Stimulated activated CD4-positive, alpha-beta T cell treated with anti-CD3 and anti-CD28 coated beads, Interleukin-1b, Interleukin-23, amount 100 ng/mL, for 4 hours (primary cell): Measurements from ENCODE around the gene DPY19L2.
"Not testable (repeated sequence)": the region's sequence is repeated elsewhere in the genome, so short reads cannot be mapped to it uniquely, and the experiment has no call there.

Source experiments
- DNase-seq, 2 donors: peaks; one replicate each; pipeline ENCODE4 v3.0.0-alpha.2; 2020; ENCODE audit warnings: low read depth in 2 of 2

The DPY19L2 gene

GRCh38 chr12:63663005-63663404 is 5.3 kb downstream of the DPY19L2 start:
- DNase-seq: not testable (repeated sequence)

DNA sequence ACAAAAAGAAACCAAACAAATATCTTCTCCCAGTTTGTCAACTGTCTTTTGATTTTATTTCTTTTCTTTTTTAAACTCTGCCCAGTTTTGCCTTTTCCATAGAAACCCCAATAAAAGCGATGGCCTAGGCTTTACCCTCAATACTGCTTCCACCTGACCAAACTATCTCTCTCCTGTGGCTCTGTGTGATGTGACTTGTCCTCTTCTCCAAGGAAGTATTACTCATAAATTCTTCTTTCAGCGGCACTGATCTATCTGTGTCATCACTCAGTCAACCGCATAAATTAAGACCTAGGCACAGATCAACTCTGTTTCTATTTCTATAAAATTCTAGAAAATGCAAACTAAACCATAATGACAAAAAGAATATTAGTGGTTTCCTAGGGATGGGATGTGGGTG is 9.8 kb downstream of the DPY19L2 start:
- DNase-seq: not testable (repeated sequence)

GRCh38 chr12:63656407-63656806 is 11.9 kb downstream of the DPY19L2 start:
- DNase-seq: not testable (repeated sequence)

- not testable (repeated sequence) for DNase-seq
These were observed 12.6 kb downstream of the DPY19L2 start for GRCh38 chr12:63655543-63656257.

- DNase-seq: not testable (repeated sequence)
These were observed 13.8 kb downstream of the DPY19L2 start for GRCh38 chr12:63654481-63654880.

DNA sequence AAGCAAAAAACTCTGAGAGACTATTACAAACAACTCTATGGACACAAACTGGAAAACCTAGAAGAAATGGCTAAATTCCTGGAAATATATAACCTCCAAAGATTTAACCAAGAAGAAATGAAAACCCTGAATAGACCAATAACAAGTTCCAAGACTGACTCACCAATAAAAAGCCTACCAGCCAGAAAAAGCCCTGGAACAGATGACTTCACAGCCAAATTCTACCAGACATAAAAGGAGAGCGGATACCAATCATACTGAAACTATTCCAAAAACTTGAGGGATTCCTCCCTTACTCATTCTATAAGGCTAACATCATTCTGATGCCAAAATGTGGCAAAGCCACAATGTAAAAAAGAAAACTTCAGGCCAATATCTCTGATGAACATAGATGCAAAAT is 18.8 kb downstream of the DPY19L2 start:
- not testable (repeated sequence) for DNase-seq

GRCh38 chr12:63643381-63644140 is 24.7 kb downstream of the DPY19L2 start:
- not testable (repeated sequence) for DNase-seq

DNA sequence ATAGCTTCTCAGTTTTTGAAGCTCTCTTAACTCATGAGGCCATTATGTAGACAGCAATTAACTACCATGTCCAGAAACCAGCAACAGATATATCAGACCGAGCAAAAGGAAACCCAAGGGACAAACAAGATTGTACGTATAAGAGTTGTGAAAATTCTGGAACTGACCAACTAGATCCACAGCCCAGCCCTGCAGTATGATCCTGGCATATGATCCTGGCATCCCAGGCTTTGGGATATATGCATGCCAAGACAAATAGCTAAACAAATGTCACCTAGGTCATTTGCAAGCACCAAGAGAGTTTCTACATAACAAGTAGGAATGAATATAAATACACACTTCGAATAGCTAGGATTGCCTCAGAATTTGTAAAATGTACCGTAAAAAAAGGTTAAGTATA is 44.0 kb downstream of the DPY19L2 start:
- not testable (repeated sequence) for DNase-seq

- DNase-seq: not testable (repeated sequence)
These were observed 52.7 kb downstream of the DPY19L2 start for GRCh38 chr12:63615544-63615943.

DNA sequence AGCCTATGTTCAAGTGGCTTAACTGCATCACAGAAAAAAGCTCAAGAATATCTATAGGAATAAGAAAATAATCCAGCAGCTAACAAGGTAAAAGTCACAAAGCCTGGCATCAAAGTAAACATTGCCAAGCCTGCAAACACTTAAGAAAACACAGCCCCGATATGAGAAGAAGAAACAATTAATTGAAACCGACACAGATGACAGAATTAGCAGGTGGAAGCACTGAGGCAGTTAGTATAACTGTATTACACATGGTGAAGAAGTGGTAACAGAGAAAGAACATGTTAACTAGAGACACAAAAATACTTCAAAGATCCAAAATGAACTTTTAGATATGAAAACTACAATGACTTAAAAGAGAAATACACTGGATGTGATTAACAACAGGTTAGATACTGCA is 57.0 kb downstream of the DPY19L2 start:
- DNase-seq: not testable (repeated sequence)

- DNase-seq: not testable (repeated sequence)
These were observed 59.0 kb downstream of the DPY19L2 start for GRCh38 chr12:63609281-63609680.

DNA sequence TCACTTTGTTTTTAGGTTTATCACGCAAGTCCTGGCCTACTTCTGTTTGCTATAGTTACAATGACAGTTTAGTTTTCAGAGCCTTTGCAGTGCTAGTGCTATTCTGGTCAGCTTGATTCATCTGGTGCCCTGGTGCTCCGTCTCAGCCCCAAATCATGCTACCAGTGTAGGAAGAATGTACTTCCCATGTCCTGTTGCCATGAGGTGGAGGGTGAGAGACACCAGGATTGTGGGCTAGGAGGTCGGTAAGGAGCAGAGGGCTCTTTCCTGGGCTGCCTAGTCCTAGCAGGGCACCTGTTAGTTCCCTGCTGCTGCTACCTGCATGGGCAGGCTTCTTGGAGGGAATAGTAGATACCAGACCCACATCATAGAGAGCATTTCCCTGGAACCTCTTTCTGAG is 63.3 kb downstream of the DPY19L2 start:
- DNase-seq: not testable (repeated sequence)

DNA sequence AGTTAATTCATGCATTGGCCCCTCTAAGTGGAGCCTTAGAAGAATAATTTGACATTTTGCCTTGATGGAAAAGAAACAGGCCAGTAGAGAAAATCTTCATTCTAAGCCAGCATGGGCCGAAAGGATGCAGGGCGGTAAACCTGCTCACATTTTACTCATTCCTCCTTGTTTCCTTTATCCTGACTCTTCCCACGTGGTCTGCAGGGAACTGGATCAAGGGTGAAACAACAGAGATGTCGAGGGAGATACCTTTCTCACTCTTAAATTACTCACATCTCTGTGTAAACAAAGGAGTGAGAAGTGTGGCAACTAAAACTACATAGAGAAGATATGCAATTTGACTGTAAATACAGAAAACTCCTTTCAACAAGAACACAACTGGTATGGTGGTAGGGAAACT is 73.5 kb downstream of the DPY19L2 start:
- DNase-seq: not testable (repeated sequence)

DNA sequence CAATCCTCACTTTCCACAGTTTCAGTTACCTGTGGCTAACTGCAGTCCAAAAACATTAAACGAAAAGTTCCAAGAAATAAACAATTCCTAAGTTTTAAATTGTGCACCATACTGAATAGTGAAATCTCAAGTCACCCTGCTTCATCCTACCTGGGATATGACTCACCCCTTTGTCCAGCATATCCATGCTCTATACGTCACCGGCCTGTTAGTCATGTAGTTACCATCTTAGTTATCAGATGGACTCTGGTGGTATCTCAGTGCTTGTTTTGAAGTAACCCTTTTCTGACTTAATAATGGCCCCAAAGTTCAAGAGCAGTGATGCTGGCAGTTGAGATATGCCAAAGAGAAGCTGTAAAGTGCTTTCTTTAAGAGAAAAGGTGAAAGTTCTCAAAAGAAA is 83.9 kb downstream of the DPY19L2 start:
- DNase-seq: not testable (repeated sequence)

DNA sequence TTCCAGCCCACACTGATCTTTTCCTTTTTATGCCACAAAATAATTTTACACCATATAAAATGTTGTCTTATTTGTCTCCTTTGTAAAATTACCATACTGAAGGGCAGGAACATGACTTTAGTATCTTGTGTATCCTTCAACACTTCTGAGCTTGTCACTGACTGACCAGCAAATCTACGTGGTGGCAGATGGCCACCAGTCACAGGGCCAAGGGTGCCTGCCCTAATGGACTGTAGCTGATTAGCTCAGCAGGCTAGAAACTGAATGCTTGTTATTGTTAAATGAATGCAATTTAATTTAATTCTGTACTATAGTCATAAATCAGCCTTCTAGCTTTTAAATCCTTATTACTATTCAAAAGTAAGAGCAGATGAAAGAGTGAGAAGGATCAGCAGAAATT is 85.0 kb downstream of the DPY19L2 start:
- DNase-seq: not testable (repeated sequence)

DNA sequence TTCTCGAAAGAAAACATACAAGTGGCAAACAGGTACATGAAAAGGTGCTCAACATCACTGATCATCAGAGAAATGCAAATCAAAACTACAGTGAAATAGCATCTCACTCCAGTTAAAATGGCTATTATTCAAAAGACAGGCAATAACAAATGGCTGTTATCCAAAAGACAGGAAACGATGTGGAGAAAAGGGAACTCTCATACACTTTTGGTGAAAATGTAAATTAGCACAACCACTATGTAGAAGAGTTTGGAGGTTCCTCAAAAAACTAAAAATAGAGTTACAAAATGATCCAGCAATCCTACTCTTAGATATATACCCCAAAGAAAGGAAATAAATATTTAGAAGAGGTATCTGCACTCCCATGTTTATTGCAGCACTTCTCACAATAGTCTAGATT is 90.7 kb downstream of the DPY19L2 start:
- not testable (repeated sequence) for DNase-seq

DNA sequence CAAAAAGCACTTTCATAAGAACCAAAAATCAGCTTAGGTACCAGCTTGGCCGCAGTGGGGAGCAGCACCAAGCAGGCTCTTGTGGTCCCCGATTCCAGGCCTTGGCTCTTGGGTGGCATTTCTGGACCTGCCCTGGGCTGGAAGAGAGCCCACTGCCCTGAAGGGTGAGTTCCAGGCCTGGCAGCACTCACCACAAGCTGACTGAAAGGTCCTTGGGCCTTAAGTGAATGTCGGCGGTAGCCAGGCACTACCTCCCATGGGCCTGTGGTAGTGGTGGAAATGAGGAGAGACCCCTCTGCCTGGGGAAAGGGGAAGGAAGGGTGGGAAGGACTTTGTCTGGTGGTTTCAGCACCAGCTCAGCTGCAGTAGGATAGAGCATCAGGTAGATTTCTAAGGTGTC is 96.3 kb downstream of the DPY19L2 start:
- not testable (repeated sequence) for DNase-seq

DNA sequence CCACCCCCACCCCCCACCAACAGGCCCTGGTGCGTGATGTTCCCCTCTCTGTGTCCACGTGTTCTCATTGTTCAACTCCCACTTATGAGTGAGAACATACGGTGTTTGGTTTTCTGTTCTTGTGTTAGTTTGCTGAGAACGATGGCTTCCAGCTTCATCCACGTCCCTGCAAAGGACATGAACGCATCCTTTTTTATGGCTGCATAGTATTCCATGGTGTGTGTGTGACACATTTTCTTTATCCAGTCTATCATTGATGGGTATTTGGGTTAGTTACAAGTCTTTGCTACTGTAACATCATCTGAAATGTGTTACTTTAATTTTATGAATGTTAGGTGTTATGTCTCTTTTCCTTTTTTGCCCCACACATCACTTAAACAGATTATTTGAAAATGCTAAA is 109.8 kb downstream of the DPY19L2 start:
- DNase-seq: not testable (repeated sequence)

DNA sequence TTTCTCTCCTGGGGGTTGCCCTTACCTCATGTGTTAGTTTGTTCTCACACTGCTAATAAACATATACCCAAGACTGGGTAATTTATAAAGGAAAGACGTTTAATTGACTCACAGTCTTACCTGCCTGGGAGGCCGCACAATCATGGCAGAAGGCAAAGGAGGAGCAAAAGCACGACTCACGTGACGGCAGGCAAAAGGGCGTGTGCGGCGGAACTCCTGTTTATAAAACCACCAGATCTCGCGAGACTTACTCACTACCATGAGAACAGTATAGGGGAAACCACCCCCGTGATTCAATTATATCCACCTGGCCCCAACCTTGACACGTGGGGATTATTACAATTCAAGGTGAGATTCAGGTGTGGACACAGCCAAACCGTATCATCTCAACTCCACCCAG is 116.9 kb downstream of the DPY19L2 start:
- not testable (repeated sequence) for DNase-seq

DNA sequence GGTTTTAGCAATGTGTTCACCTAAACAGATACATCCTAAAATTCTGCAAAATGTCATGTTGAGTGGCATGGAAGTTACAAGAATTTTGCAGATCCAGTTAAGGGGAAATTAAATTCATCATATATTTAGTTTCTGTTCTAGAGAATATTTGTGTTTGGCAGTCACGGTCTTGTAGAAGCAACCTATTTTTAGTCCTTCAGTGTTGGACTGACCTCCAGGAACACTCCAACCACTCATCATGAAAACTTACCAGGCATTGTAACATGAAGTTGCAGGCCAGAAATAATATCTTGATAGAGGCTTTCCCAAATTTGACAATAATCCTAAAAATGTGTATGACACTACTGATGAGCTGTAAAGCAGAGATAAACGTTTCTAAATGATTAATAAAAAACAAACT is 119.3 kb downstream of the DPY19L2 start:
- not testable (repeated sequence) for DNase-seq

DNA sequence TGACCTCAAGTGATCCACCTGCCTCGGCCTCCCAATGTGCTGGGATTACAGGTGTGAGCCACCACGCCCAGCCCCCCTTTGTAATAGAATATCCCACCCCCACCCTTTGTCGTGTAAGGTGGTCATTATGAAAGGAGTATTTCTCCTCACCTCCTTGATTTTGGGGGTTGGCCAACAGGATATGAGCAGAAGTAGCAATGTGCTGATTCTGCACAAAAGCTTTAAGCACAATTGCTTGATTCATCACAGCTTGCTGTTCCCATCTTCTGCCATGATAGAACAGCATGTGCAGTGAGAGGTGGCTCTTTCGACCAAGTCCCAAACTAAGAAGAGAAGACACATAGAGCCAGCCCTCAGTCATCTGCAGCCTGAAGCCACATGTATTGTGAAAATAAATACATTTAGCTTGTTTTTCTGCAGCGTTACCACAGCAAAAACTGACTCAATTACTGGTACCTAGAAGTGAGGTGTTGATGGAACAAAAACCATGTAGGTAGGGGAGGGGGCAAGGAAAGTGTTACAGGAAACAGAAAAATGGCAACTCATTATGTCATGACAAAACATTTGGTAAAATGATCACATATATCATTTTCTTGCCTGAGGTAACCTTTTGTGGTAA is 122.9 kb downstream of the DPY19L2 start:
- DNase-seq: not testable (repeated sequence)

DNA sequence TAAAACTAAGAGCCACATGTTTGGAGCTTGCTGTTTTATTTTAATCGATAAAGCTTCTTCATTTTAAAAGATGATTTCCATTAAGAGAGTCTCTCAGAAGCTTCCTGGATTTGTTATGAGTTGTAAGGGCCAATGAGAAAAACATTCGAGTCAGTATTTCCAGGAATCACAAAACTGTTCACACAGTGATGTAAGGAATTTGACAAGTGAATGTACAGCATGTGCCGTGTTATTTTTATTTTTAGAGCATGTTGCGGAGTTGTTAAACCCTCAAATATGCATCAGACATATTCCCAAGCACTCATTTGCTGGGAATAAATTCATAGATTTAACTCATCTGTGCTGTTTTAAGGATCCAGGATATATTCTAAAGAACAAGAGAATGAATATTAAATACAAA is 129.6 kb downstream of the DPY19L2 start:
- not testable (repeated sequence) for DNase-seq

DNA sequence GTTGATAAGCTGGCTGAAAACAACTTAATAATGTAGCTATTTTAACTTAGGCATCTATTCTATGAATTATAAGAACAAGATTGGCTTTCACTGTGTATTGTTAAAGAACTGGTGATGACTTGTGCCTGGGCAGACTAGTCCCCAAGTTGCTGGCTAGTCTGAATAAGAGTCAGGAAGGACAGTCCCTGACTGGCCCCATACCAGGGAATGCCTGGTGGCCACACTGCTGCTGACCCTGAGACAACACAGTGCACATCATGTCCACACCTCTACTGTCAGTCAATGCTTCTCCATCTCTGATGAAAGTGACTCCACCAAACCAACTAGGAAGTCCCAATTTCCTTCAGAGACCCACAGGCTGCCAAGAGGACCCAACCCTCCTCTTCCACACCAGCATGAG is 130.5 kb downstream of the DPY19L2 start:
- DNase-seq: not testable (repeated sequence)
